ENCODE data around the gene GLYR1. TPM values are rescaled to one million over a fixed set of nuclear protein-coding genes. Genes with fewer than 3 reads are reported as not detected.

The GLYR1 gene
- total RNA-seq, 4 donors from 2014 or later = 36.8 to 52.6 (median 51.3) TPM

DNA sequence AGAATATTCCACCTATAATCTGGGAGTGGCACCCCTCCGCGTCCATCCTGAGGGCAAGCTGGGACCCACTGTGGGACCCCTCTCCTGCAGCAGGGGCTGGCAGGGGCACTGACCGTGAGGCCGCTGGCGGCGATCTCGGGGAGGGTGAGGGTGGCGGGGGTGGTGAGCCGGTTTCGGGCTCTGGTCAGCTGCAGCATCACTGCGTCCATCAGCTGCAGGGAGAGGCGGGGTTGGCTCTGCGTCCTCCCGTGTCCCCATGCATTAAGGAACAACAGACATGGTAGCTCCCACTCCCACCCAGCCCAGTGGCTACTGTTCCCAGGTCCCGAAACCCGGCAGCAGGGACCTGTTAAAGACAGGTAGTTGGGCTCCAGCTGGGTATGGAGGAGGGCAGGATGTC is 48.6 kb downstream of the GLYR1 start:
- TF ChIP-seq, protein P1, sequence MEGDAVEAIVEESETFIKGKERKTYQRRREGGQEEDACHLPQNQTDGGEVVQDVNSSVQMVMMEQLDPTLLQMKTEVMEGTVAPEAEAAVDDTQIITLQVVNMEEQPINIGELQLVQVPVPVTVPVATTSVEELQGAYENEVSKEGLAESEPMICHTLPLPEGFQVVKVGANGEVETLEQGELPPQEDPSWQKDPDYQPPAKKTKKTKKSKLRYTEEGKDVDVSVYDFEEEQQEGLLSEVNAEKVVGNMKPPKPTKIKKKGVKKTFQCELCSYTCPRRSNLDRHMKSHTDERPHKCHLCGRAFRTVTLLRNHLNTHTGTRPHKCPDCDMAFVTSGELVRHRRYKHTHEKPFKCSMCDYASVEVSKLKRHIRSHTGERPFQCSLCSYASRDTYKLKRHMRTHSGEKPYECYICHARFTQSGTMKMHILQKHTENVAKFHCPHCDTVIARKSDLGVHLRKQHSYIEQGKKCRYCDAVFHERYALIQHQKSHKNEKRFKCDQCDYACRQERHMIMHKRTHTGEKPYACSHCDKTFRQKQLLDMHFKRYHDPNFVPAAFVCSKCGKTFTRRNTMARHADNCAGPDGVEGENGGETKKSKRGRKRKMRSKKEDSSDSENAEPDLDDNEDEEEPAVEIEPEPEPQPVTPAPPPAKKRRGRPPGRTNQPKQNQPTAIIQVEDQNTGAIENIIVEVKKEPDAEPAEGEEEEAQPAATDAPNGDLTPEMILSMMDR (IDR thresholded peaks at IDR 0.05) = no peak
- no peak for TF ChIP-seq POLR2A (IDR thresholded peaks at IDR 0.05)
- intact Hi-C loops (cut with DNase I; ENCODE audit: low total_unique reads) = no loop called here
- no peak overlapping the region for H3K4me3 ChIP-seq (ENCODE audit: low read depth, poor library complexity, severe bottlenecking)
- WGBS, 2 donors = 92 to 94% methylated on average over 13 to 15 of the region's 16 CpGs
- DNase-seq (ENCODE audit: low spot score in 2 of 2) = no peak

DNA sequence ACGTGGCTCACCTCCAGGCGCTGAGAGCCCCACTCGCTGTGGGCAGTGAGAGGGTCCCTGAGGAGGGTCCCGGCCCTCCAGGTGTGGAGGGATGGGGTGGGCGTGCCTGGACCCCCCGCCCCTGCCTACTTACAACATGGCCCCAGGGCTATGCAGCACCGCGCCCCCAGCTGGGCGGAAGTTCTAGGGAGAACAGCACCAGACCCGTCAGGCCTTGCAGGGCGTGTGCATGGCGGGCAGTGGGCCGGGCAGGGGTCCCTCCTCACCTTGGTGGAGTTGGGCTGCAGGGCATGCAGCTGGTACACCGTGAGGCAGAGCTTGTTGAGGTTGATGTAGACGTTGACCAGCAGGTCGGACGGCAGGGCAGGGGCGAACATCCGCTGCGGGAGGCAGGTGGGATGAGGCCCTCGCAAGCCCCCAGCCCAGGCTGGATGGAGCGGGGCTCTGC is 49.3 kb downstream of the GLYR1 start:
- no peak overlapping the region for H3K4me3 ChIP-seq (ENCODE audit: low read depth, poor library complexity, severe bottlenecking)
- TF ChIP-seq POLR2A (IDR thresholded peaks at IDR 0.05) = no peak
- TF ChIP-seq, protein P1 (IDR thresholded peaks at IDR 0.05) = no peak
- DNase-seq (ENCODE audit: low spot score in 2 of 2) = no peak
- 88 to 90% methylated on average over 18 to 19 of the region's 22 CpGs for WGBS, 2 donors
- intact Hi-C loops (cut with DNase I; ENCODE audit: low total_unique reads) = no loop called here

DNA sequence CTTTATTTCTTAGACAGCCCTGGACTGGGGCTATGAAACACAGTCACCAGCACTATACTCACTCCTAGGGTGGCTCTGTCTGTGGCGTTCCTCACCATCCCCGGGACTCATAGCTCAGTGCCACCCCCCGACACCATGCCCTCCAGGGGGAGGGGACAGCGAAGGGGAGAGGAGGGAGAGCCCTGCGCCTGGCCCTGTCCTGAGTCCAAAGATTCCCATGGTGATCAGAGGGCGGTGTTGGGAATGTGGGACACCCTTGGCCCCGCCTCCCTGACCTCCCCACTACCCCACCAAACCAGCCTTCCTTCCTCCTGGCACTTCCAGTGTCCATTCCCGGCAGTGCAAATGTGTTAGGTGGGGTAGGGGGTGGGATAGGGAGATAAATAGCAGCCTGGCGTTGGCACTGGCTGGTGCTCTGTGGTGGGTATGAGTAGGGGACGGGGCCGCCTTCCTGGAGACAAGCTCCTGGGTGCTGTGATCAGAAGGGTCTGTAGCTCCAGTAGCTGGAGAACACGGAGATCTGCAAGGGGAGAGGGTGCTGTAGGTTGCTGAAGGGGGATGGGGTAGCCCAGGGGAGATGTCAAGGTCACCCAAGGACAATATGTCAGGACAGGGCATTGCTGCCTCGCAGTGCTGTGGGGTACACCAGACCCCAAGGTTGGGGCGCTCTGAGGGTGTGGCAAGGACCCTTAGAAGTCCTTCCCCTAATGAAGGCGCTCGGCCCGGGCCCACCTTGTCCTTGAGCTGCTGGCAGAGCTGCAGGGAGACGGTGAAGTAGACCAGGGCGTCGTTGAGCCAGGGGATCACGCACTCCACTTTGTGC is 49.9 kb downstream of the GLYR1 start:
- WGBS, 2 donors = 85 to 90% methylated on average over 19 to 21 of the region's 21 CpGs
- no peak for TF ChIP-seq POLR2A (IDR thresholded peaks at IDR 0.05)
- TF ChIP-seq, protein P1 (IDR thresholded peaks at IDR 0.05) = no peak
- no peak overlapping the region for H3K4me3 ChIP-seq (ENCODE audit: low read depth, poor library complexity, severe bottlenecking)
- DNase-seq (ENCODE audit: low spot score in 2 of 2) = no peak
- intact Hi-C loops (cut with DNase I; ENCODE audit: low total_unique reads) = no loop called here

DNA sequence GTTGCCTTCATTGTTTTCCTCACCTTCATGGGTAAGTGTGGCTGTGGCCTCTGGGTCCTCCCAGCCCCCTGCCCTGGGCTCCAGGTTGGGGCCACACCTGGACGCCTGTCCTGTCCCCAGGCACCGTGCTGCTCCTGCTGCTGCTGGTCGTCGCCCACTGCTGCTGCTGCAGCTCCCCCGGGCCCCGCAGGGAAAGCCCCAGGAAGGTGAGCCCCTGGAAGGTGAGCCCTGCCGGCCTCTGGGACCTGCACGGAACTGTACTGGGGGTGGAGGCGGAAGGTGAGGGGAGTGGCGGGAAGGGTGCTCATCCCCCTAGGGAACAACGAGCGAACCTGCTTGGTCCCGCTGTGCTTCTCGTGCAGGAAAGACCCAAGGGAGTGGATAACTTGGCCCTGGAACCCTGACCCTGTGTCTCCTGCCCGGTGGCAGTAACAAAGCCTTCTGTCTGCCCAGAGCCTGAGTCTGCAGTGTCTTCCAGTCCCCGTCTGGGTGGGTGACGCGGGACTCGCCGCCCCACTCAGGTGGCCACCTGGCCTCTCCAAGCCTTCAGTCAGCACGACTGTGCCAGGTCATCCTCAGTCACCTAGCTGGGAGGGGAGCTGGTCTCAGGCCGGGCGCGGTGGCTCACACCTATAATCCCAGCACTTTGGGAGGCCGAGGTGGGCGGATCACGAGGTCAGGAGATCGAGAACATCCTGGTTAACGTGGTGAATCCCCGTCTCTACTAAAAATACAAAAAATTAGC is 51.1 kb downstream of the GLYR1 start:
- no peak for DNase-seq (ENCODE audit: low spot score in 2 of 2)
- intact Hi-C loops (cut with DNase I; ENCODE audit: low total_unique reads) = no loop called here
- TF ChIP-seq, protein P1 (IDR thresholded peaks at IDR 0.05) = no peak
- no peak for TF ChIP-seq POLR2A (IDR thresholded peaks at IDR 0.05)
- H3K4me3 ChIP-seq (ENCODE audit: low read depth, poor library complexity, severe bottlenecking) = no peak overlapping the region
- 79 to 88% methylated on average over 6 to 29 of the region's 30 CpGs for WGBS, 2 donors

DNA sequence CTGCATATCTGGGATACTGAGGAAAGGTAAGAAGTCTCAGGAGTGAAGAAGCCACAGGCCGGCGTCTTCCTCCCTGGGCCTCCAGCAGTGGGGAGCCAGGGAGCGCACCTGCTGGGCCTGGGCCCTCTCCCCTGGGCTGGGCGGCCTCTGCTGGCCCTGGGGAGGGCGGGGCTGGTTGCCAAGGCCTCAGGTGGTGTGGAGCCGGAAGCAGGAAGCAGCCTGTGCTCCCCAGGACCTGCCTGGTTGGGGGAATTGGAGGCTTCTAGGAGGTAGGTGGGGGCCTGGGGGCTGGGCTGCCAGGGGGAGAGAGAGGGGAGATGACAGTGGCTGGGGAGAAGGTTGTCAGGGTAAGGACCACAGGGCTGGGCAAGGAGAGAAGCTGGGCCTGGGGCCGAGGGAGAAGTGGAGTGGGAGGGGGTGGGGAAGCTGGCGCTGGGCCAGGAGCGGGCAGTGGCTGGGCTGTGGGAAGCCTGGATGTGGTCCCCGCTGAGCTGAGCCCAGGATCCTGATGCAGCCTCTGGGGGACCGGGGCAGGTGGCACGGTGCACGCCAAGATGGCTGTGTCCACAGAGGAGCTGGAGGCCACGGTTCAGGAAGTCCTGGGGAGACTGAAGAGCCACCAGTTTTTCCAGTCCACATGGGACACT is 51.8 kb downstream of the GLYR1 start, which contains the start of gene SMIM22:
TSS of gene SMIM22 (plus strand) at position 189 of the 647 bp plus-strand sequence. CDS start at position 555, 366 bp downstream.
- 61 to 62% methylated on average over 12 to 14 of the region's 14 CpGs for WGBS, 2 donors
- H3K4me3 ChIP-seq (ENCODE audit: low read depth, poor library complexity, severe bottlenecking) = no peak within 1 kb of the TSS

More for the DNA sequence above, 51.8 kb downstream of the GLYR1 start, which contains the start of gene SMIM22:
- intact Hi-C loops (cut with DNase I; ENCODE audit: low total_unique reads) = no loop called here
- TF ChIP-seq, protein P1 (IDR thresholded peaks at IDR 0.05) = no peak
- TF ChIP-seq POLR2A (IDR thresholded peaks at IDR 0.05) = no peak
- DNase-seq (ENCODE audit: low spot score in 2 of 2) = no peak

Data from lower leg skin (tissue), 4 donors.